H9 (cell line): ENCODE measurements around the gene SRGAP1. TPM values are rescaled to one million over a fixed set of nuclear protein-coding genes. Genes with fewer than 3 reads are reported as not detected.

Experiments
- DNase-seq: peaks from one replicate; pipeline ENCODE4 v3.0.0-alpha.2; 2017
- H2AFZ ChIP-seq: one replicate; pipeline ENCODE4 v1.6.1; 2013; ENCODE audit warnings: mild to moderate bottlenecking, low read length, control low read depth, moderate library complexity
- H2AK5ac ChIP-seq: 2 replicates; pipeline ENCODE4 v1.6.1; 2013; ENCODE audit warnings: low read length, control low read depth, mixed read lengths; ENCODE audit not compliant: insufficient read length
- H2BK120ac ChIP-seq: one replicate; pipeline ENCODE4 v1.6.1; 2013; ENCODE audit warnings: low read depth, mild to moderate bottlenecking, low read length, control low read depth, inconsistent platforms; ENCODE audit not compliant: poor library complexity, severe bottlenecking
- H2BK12ac ChIP-seq: 2 replicates; pipeline ENCODE4 v1.6.1; 2013; ENCODE audit warnings: low read length, control low read depth, mixed read lengths, low read depth; ENCODE audit not compliant: insufficient read length
- H2BK15ac ChIP-seq: 2 replicates; pipeline ENCODE4 v1.6.1; 2013; ENCODE audit warnings: low read depth, low read length, control low read depth
- H2BK20ac ChIP-seq: one replicate; pipeline ENCODE4 v1.6.1; 2013; ENCODE audit warnings: low read depth, mild to moderate bottlenecking, low read length, control low read depth, inconsistent platforms; ENCODE audit not compliant: poor library complexity, severe bottlenecking
- H2BK5ac ChIP-seq: 2 replicates; pipeline ENCODE4 v1.6.1; 2013; ENCODE audit warnings: low read length, control low read depth, mixed read lengths; ENCODE audit not compliant: insufficient read length
- H3K14ac ChIP-seq: 2 replicates; pipeline ENCODE4 v1.6.1; 2013; ENCODE audit warnings: low read length, control low read depth; ENCODE audit not compliant: insufficient read depth
- H3K18ac ChIP-seq: 2 replicates; pipeline ENCODE4 v1.6.1; 2013; ENCODE audit warnings: low read depth, mild to moderate bottlenecking, mixed read lengths, low read length, control low read depth; ENCODE audit not compliant: insufficient read length
- H3K23ac ChIP-seq: 2 replicates; pipeline ENCODE4 v1.6.1; 2013; ENCODE audit warnings: low read length, control low read depth, mixed read lengths, low read depth; ENCODE audit not compliant: insufficient read length
- H3K23me2 ChIP-seq: 2 replicates; pipeline ENCODE4 v1.6.1; 2013; ENCODE audit warnings: low read depth, mild to moderate bottlenecking, mixed read lengths, low read length, control low read depth; ENCODE audit not compliant: insufficient read length, poor library complexity, severe bottlenecking
- H3K27ac ChIP-seq: 2 replicates; pipeline ENCODE4 v1.5.1; 2013; ENCODE audit warnings: low read length, control low read depth, mixed read lengths, low read depth; ENCODE audit not compliant: insufficient read length
- H3K27me3 ChIP-seq: 2 replicates; pipeline ENCODE4 v1.6.1; 2013; ENCODE audit warnings: low read length, control low read depth, inconsistent platforms; ENCODE audit not compliant: insufficient read depth
- H3K4ac ChIP-seq: 2 replicates; pipeline ENCODE4 v1.6.1; 2013; ENCODE audit warnings: low read depth, mild to moderate bottlenecking, control low read depth, inconsistent platforms, low read length, moderate library complexity
- H3K4me1 ChIP-seq: 2 replicates; pipeline ENCODE4 v1.6.1; 2013; ENCODE audit warnings: low read length, control low read depth, inconsistent platforms; ENCODE audit not compliant: insufficient read depth
- H3K4me2 ChIP-seq: 2 replicates; pipeline ENCODE4 v1.6.1; 2013; ENCODE audit warnings: low read length, control low read depth, mixed read lengths; ENCODE audit not compliant: insufficient read length, insufficient read depth
- H3K56ac ChIP-seq: 2 replicates; pipeline ENCODE4 v1.6.1; 2013; ENCODE audit warnings: low read depth, mild to moderate bottlenecking, mixed read lengths, low read length, control low read depth; ENCODE audit not compliant: insufficient read length
- H3K79me1 ChIP-seq: 2 replicates; pipeline ENCODE4 v1.6.1; 2013; ENCODE audit warnings: low read depth, mild to moderate bottlenecking, moderate library complexity, low read length, control low read depth, inconsistent platforms; ENCODE audit not compliant: insufficient read depth, poor library complexity, severe bottlenecking
- H3K79me2 ChIP-seq: 2 replicates; pipeline ENCODE4 v1.6.1; 2013; ENCODE audit warnings: low read length, control low read depth, inconsistent platforms; ENCODE audit not compliant: insufficient read depth
- H3K9ac ChIP-seq: 2 replicates; pipeline ENCODE4 v1.6.1; 2013; ENCODE audit warnings: low read length, control low read depth, mixed read lengths; ENCODE audit not compliant: insufficient read length; ENCODE audit errors: extremely low read depth
- H3K9me3 ChIP-seq: one replicate; pipeline ENCODE4 v1.6.1; 2013; ENCODE audit warnings: low read depth, low read length, inconsistent platforms; ENCODE audit not compliant: control insufficient read depth
- H3T11ph ChIP-seq: one replicate; pipeline ENCODE4 v1.6.1; 2013; ENCODE audit warnings: mild to moderate bottlenecking, low read length, control low read depth, inconsistent platforms
- H4K20me1 ChIP-seq: one replicate; pipeline ENCODE4 v1.6.1; 2013; ENCODE audit not compliant: control insufficient read depth, insufficient read length, insufficient read depth
- H4K5ac ChIP-seq: 2 replicates; pipeline ENCODE4 v1.6.1; 2013; ENCODE audit warnings: low read depth, mild to moderate bottlenecking, mixed read lengths, low read length, control low read depth; ENCODE audit not compliant: insufficient read length
- H4K8ac ChIP-seq: replicated peaks from 2 replicates; pipeline ENCODE4 v1.6.1; 2013; ENCODE audit warnings: low read length, control low read depth, mixed read lengths, low read depth; ENCODE audit not compliant: insufficient read length
- H4K91ac ChIP-seq: 2 replicates; pipeline ENCODE4 v1.6.1; 2013; ENCODE audit warnings: low read depth, mild to moderate bottlenecking, moderate library complexity, mixed read lengths, low read length, control low read depth; ENCODE audit not compliant: insufficient read length
- H3K27ac Mint-ChIP-seq, 3 experiments: 2 replicates in 2 of 3; 3 replicates in 1 of 3; pipeline ENCODE4 v1.8.0; 2020 to 2021; ENCODE audit warnings: mixed read lengths in 3 of 3, mild to moderate bottlenecking in 1 of 3, moderate library complexity in 1 of 3
- H3K27me3 Mint-ChIP-seq: 2 replicates; pipeline ENCODE4 v1.8.0; 2021; ENCODE audit warnings: low read depth, mild to moderate bottlenecking, moderate library complexity, mixed read lengths
- H3K36me3 Mint-ChIP-seq, 3 experiments: 2 replicates in 2 of 3; 3 replicates in 1 of 3; pipeline ENCODE4 v1.8.0; 2020 to 2021; ENCODE audit warnings: low read depth in 3 of 3, mixed read lengths in 3 of 3; ENCODE audit not compliant: insufficient read depth in 1 of 3
- H3K4me1 Mint-ChIP-seq, 2 experiments: 2 replicates each; pipeline ENCODE4 v1.8.0; 2020; ENCODE audit warnings: mixed read lengths in 2 of 2
- H3K4me3 Mint-ChIP-seq, 2 experiments: 2 replicates in 1 of 2; 3 replicates in 1 of 2; pipeline ENCODE4 v1.8.0; 2020 to 2021; ENCODE audit warnings: mild to moderate bottlenecking in 2 of 2, mixed read lengths in 2 of 2, moderate library complexity in 1 of 2
- H3K9me3 Mint-ChIP-seq, 2 experiments: 2 replicates in 1 of 2; 3 replicates in 1 of 2; pipeline ENCODE4 v1.8.0; 2020; ENCODE audit warnings: mild to moderate bottlenecking in 2 of 2, mixed read lengths in 2 of 2, moderate library complexity in 1 of 2
- WGBS: extraction: QIAGEN DNeasy Blood & Tissue Kit; methylation state at CpG from one replicate; pipeline ENCODE4 v1.1.7; 2013; ENCODE audit warnings: missing lambda C conversion rate, low lambda C conversion rate, mixed read lengths; ENCODE audit not compliant: insufficient read length; ENCODE audit errors: extremely low coverage; 5-methylcytosine and 5-hydroxymethylcytosine counted together
- total RNA-seq: library from RNA; stranded (reverse); gene quantifications from 2 replicates; pipeline ENCODE4 v1.2.1, GENCODE V29; 2021
- TF ChIP-seq, protein P1 (sequence below): fragments of 200-600 bp; sonication (generic); conservative IDR thresholded peaks from 3 replicates; pipeline ENCODE4 v1.8.0; 2021; ENCODE audit warnings: antibody characterized with exemption, mild to moderate bottlenecking

The SRGAP1 gene
- total RNA-seq, 1 experiment from 2014 or later = 4.8 TPM

DNA sequence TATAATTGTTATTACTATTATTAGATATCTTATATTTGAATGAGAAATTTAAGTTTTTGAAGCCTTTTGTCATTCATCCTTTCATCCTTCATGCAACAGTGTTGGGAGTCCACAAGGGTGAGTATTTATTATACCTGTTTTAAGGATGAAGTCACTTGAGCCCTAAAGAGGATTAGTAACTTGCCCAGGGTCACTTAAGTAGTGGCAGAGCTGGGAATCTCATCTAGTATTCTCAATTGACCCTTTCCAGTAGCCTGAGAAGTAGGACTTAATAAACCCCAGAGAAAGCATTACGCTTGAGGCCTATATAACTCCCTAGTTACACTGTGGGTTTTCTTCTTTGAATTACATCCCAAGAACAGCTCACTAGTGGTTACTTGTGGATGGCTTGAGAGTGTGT lies 119.8 kb downstream of the SRGAP1 start:
- no peak overlapping the region for H3K4me2 ChIP-seq
- no peak overlapping the region for H3K4ac ChIP-seq
- H2BK20ac ChIP-seq = no peak overlapping the region
- H3K9me3 ChIP-seq = no peaks in the 10 kb centered on the region
- H3K27me3 ChIP-seq = no peaks in the 10 kb centered on the region
- no peak overlapping the region for H3K4me3 Mint-ChIP-seq
- TF ChIP-seq, protein P1, sequence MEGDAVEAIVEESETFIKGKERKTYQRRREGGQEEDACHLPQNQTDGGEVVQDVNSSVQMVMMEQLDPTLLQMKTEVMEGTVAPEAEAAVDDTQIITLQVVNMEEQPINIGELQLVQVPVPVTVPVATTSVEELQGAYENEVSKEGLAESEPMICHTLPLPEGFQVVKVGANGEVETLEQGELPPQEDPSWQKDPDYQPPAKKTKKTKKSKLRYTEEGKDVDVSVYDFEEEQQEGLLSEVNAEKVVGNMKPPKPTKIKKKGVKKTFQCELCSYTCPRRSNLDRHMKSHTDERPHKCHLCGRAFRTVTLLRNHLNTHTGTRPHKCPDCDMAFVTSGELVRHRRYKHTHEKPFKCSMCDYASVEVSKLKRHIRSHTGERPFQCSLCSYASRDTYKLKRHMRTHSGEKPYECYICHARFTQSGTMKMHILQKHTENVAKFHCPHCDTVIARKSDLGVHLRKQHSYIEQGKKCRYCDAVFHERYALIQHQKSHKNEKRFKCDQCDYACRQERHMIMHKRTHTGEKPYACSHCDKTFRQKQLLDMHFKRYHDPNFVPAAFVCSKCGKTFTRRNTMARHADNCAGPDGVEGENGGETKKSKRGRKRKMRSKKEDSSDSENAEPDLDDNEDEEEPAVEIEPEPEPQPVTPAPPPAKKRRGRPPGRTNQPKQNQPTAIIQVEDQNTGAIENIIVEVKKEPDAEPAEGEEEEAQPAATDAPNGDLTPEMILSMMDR = no peak
- H3K9ac ChIP-seq = no peak overlapping the region
- no peaks in the 10 kb centered on the region for H3K36me3 Mint-ChIP-seq
- H3K56ac ChIP-seq = no peak overlapping the region
- WGBS = no CpG with 5 or more reads among the region's 1 CpG
- no peak overlapping the region for H3T11ph ChIP-seq
- H2BK15ac ChIP-seq = no peak overlapping the region
- no peak overlapping the region for H3K27ac Mint-ChIP-seq
- H3K23ac ChIP-seq = no peak overlapping the region
- DNase-seq = no peak
- no peaks in the 10 kb centered on the region; the same call in 1 of the 2 replicates for H3K4me1 ChIP-seq
- no peak overlapping the region for H2AFZ ChIP-seq
- no peak overlapping the region for H2BK12ac ChIP-seq
- H3K27ac ChIP-seq = no peak overlapping the region
- H2BK120ac ChIP-seq = no peak overlapping the region
- no peaks in the 10 kb centered on the region for H3K79me2 ChIP-seq
- H4K5ac ChIP-seq = no peak overlapping the region
- no peak overlapping the region for H2BK5ac ChIP-seq
- no peak overlapping the region for H3K14ac ChIP-seq
- no peaks in the 10 kb centered on the region for H3K23me2 ChIP-seq
- peaks cover 29 to 36% of the 10 kb centered on the region in 2 experiments for H3K4me1 Mint-ChIP-seq
- H2AK5ac ChIP-seq = no peak overlapping the region
- H3K18ac ChIP-seq = no peak overlapping the region
- H4K8ac ChIP-seq = no peak overlapping the region
- no peaks in the 10 kb centered on the region for H3K27me3 Mint-ChIP-seq
- no peaks in the 10 kb centered on the region for H4K20me1 ChIP-seq
- H3K9me3 Mint-ChIP-seq = no peaks in the 10 kb centered on the region
- H4K91ac ChIP-seq = no peak overlapping the region
- no peaks in the 10 kb centered on the region for H3K79me1 ChIP-seq
